Neutrophil (primary cell): ENCODE data around the gene CCP110.

ENCODE experiments used
- H3K27ac ChIP-seq: fragments of 200-600 bp; sonication (generic); 2 replicates; pipeline ENCODE4 v1.5.1; 2016; ENCODE audit warnings: mild to moderate bottlenecking, moderate library complexity
- H3K27me3 ChIP-seq: fragments of 200-600 bp; sonication (generic); 2 replicates; pipeline ENCODE4 v1.6.0; 2016; ENCODE audit warnings: mild to moderate bottlenecking
- H3K36me3 ChIP-seq: fragments of 200-600 bp; sonication (generic); 2 replicates; pipeline ENCODE4 v1.5.1; 2017
- H3K4me1 ChIP-seq, 2 experiments: fragments of 200-600 bp in 1 of 2; sonication (generic) in 1 of 2; 1 replicate in 1 of 2; 2 replicates in 1 of 2; pipeline versions ENCODE4 v1.5.1 to v1.6.1; 2013 to 2016; ENCODE audit warnings: low read depth in 1 of 2, low read length in 1 of 2, mild to moderate bottlenecking in 1 of 2, moderate library complexity in 1 of 2; ENCODE audit not compliant: control insufficient read depth in 1 of 2, insufficient read depth in 1 of 2
- H3K4me3 ChIP-seq, 2 experiments: fragments of 200-600 bp in 1 of 2; sonication (generic) in 1 of 2; 1 replicate in 1 of 2; 2 replicates in 1 of 2; pipeline ENCODE4 v1.5.1; 2013 to 2016; ENCODE audit warnings: low read depth in 1 of 2, low read length in 1 of 2, mild to moderate bottlenecking in 1 of 2, moderate library complexity in 1 of 2
- H3K9me3 ChIP-seq: fragments of 200-600 bp; sonication (generic); 2 replicates; pipeline ENCODE4 v1.5.1; 2016
- TF ChIP-seq, protein P1 (sequence below): fragments of 200-600 bp; sonication (generic); IDR thresholded peaks from 2 replicates; pipeline ENCODE4 v1.5.1; 2016; ENCODE audit warnings: antibody characterized with exemption

Gene CCP110

DNA sequence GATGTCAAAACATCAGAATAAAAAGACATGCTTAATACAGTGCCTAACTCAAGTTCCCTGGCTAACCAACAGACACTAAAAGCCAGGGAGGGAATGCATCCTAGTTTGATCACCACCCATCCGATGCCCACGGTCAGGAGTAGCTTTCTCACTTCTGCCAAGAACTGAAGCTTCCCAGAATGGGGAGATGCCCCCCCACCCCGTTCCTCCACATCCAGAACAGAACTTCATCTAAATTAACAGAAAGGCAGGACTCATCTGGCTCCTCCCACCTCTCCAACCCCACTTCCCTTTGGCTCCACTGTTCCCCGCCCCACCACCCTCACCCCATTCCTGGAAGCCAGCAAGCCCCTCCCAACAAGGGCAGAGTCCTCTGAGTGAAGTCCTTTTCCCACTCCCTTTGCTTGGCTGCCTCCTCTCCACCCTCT is 35.5 kb upstream of the CCP110 start:
- no peaks in the 10 kb centered on the region for H3K36me3 ChIP-seq
- H3K4me3 ChIP-seq, result no peak overlapping the region
- H3K9me3 ChIP-seq, result no peaks in the 10 kb centered on the region
- TF ChIP-seq, protein P1, sequence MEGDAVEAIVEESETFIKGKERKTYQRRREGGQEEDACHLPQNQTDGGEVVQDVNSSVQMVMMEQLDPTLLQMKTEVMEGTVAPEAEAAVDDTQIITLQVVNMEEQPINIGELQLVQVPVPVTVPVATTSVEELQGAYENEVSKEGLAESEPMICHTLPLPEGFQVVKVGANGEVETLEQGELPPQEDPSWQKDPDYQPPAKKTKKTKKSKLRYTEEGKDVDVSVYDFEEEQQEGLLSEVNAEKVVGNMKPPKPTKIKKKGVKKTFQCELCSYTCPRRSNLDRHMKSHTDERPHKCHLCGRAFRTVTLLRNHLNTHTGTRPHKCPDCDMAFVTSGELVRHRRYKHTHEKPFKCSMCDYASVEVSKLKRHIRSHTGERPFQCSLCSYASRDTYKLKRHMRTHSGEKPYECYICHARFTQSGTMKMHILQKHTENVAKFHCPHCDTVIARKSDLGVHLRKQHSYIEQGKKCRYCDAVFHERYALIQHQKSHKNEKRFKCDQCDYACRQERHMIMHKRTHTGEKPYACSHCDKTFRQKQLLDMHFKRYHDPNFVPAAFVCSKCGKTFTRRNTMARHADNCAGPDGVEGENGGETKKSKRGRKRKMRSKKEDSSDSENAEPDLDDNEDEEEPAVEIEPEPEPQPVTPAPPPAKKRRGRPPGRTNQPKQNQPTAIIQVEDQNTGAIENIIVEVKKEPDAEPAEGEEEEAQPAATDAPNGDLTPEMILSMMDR, result no peak
- H3K4me1 ChIP-seq, result peaks cover 1 to 2% of the 10 kb centered on the region in 2 experiments
- no peak overlapping the region for H3K27ac ChIP-seq
- H3K27me3 ChIP-seq, result no peaks in the 10 kb centered on the region

DNA sequence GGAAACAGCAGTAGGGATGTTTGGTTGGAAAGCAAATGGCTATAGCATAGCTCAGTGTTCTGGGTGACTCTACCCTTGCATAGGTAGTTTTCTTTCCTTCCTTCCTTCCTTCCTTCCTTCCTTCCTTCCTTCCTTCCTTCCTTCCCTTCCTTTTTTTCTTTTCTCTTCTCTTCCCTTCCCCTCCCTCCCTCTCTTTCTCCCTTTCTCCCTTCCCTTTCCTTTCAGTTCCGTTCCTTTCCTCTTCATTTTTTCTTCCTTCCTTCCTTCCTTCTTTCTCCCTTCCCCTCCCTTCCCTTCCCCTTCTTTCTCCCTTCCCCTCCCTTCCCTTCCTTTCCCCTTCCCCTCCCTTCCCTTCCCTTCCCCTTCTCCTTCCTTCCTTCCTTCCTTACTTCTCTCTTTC is 33.1 kb upstream of the CCP110 start:
- no peaks in the 10 kb centered on the region for H3K36me3 ChIP-seq
- H3K9me3 ChIP-seq, result no peaks in the 10 kb centered on the region
- no peak overlapping the region for H3K27ac ChIP-seq
- TF ChIP-seq, protein P1, result no peak
- H3K27me3 ChIP-seq, result no peaks in the 10 kb centered on the region
- no peak overlapping the region for H3K4me3 ChIP-seq
- peaks cover 11 to 13% of the 10 kb centered on the region in 2 experiments for H3K4me1 ChIP-seq

DNA sequence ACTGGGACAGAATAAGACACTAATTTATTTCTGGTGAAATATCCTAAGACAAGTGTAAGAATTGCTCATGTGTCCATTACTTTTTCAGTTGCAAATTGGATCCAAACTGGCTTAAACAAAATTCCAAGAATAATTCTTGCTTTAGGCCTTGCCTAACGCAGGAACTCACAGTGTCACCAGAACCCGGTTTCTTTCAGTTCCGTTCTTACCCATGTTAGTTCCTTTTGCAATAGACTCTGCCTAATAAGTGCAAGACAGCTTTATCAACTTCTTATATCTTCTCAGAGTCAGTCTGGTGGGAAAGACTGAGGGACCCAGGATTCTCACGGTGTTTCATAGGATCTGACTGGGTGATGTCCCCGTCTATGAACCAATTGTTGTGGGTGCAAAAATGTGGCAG is 26.6 kb upstream of the CCP110 start:
- TF ChIP-seq, protein P1, result no peak
- H3K9me3 ChIP-seq, result no peaks in the 10 kb centered on the region
- H3K36me3 ChIP-seq, result peaks cover 43% of the 10 kb centered on the region
- no peaks in the 10 kb centered on the region for H3K27me3 ChIP-seq
- H3K4me3 ChIP-seq, result no peak overlapping the region
- H3K4me1 ChIP-seq, result peaks cover 22 to 25% of the 10 kb centered on the region in 2 experiments
- H3K27ac ChIP-seq, result peak overlapping the region; percentile 63

DNA sequence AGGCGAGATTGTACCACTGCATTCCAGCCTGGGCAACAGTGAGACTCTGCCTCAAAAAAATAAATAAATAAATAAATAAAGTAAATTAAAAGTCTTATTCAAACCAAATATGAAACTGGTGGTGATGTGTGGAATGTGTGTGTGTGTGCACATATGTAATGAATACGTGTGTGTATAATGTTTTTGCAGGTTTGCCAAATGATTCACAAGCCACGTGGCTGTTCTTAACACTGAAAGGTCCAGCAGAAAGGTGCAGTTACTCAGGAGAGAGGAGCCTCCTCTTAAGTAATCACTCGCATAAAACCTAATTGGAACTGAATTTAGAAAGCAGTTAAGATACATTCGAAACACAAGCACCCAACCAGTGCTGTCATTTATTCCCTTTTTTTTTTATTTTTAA is 24.7 kb upstream of the CCP110 start:
- Histone ChIP-seq H3K9me3 (no peaks in the 10 kb centered on the region), H3K36me3 (peaks cover 61% of the 10 kb centered on the region), H3K27me3 (no peaks in the 10 kb centered on the region), H3K4me3 (no peak overlapping the region), H3K4me1 (peaks cover 13 to 15% of the 10 kb centered on the region in 2 experiments), H3K27ac (no peak overlapping the region)
- TF ChIP-seq, protein P1, result no peak

DNA sequence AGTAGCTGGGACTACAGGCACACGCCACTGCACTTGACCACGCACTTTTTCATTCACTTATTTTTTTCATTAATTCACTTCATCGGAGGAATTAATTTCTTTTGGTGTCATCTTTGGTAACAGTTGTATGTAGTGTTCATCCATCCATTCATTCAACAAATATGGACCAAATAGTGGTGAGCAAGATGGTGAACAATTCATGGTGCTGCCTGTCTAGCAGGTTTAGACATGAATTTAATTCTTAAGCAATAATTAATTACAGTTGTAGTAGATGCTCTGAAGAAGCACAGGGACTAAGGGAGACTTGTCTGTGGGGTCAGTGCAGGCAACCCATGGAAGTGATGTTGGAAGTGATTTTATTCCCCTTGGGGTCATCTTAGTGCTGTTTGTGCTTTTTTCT is 24.3 kb upstream of the CCP110 start:
- Histone ChIP-seq H3K4me1 (peaks cover 10 to 12% of the 10 kb centered on the region in 2 experiments), H3K4me3 (no peak overlapping the region), H3K27ac (no peak overlapping the region), H3K36me3 (peaks cover 66% of the 10 kb centered on the region), H3K27me3 (no peaks in the 10 kb centered on the region), H3K9me3 (no peaks in the 10 kb centered on the region)
- TF ChIP-seq, protein P1, result no peak
